HG02973 (cell line): Measurements from ENCODE around the gene TEX101.

Experiments
- ATAC-seq: cut with Tn5 transposase; IDR thresholded peaks from one replicate; pipeline ENCODE4 v1.9.1; 2021; ENCODE audit warnings: moderate library complexity; ENCODE audit not compliant: unreplicated experiment

TEX101 gene

GRCh38 chr19:43445426-43445825, 30.7 kb downstream of the TEX101 start:
- no peak for ATAC-seq

DNA sequence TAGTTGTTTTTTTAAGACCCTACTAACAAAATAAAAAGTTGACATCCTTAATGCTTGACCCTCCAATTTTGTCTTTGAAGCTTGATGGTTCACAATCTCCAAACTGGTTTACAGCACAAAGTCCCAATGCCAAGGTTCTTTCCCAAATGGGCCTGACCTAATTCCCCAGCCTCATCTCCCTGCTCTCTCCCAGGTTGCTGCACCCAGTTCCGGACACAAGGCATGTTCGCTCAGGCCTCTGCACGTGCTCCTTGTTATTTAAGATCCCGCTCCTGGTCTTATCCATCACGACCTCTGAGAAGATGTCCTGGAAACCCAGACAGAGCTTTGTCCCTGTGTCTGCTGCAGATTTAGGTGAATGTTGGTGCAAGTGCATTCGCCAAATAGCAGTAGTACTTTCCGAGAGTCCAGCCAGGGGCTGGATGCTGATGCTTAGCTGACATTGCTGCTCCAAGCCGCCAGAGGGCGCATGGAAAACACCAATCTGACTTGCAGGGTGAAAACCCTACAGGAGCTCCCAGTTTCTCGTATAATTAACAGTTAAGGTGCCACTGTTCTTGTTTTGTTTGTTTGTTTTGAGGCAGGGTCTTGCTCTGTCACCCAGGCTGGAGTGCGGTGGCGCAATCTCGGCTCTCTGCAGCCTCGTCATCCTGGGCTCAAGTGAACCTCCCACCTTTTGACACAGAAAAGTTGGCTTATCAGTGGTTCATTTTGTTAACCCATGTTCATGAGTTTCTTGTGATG, 32.2 kb downstream of the TEX101 start:
- no peak for ATAC-seq

GRCh38 chr19:43447655-43448054, 33.0 kb downstream of the TEX101 start:
- ATAC-seq: no peak

- no peak for ATAC-seq
Measured at GRCh38 chr19:43450545-43450997, 35.9 kb downstream of the TEX101 start.

GRCh38 chr19:43452582-43452981, 37.9 kb downstream of the TEX101 start:
- no peak for ATAC-seq

GRCh38 chr19:43454031-43454430, 39.3 kb downstream of the TEX101 start:
- ATAC-seq: no peak

DNA sequence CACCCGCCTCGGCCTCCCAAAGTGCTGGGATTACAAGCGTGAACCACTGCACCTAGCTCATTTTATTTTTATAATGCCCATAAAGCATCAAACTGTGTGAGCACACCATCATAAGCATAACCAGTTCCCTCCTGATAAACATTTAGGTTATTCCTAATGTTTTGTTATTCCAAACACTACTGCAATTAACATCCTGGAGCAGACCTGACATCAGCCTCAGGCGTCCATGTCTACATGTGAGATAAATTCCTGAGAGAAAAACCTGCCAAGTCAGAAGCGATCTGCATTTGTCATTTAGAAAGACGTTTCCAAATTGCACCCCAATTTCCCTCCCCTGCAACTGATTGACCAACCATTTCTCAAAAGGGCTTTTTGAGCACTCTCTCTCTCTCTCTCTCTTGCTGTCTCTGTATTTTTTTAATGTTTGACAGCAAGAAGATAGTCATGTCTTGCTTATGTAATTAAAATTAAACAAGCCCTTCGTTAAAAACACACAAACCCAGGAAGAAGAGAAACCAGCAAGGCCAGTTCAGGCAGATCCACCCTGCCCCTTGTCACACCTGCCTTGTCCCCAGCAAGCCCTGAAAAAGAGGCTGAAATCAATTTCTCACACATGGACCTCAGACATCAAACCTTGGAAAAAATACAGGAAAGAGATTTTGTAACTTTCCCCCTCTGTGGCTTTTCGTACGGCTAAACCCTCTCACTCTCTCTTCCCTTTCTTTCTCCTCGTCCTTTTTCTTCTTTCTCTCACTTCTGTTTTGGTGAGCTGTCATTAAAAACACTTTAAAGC, 40.8 kb downstream of the TEX101 start:
- no peak for ATAC-seq

DNA sequence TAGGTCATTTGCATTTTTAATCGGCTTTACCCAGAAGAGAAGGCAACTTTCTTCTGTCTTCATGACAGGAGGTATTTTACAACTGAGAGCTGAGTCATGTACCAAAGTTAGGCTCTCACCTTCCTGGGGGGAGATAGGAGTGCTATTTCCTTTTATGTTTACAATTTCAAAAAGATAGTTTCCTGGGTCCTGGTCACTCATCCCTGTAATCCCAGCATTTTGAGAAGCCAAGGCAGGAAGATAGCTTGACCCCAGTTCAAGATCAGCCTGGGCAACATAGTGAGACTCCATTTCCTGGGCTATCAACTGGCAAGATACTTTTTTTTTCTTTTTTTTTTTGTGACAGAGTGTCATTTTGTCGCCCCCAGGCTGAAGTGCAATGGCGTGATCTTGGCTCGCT, 43.1 kb downstream of the TEX101 start:
- no peak for ATAC-seq

- no peak for ATAC-seq
Measured at GRCh38 chr19:43460362-43461016, 45.8 kb downstream of the TEX101 start.

DNA sequence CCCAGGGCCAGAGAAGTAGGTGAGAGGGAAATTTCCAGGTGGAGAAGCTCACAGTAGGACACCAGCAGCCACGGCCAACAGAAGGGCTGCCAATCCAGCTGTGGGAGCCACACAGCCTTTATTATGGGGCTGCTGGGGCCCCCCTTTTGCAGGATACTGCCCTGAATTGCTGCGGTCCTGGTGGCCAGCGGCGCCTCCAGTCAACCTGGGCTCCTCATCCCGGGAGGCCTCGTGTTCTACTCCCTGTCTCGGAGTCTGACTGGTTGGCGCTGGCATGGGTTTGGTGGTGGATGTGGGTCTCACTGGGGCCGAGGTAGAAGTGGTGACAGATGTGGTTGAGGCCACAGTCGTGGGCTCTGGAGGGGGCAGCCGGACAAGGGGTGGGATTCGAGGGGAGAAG, 46.6 kb downstream of the TEX101 start:
- no peak for ATAC-seq

DNA sequence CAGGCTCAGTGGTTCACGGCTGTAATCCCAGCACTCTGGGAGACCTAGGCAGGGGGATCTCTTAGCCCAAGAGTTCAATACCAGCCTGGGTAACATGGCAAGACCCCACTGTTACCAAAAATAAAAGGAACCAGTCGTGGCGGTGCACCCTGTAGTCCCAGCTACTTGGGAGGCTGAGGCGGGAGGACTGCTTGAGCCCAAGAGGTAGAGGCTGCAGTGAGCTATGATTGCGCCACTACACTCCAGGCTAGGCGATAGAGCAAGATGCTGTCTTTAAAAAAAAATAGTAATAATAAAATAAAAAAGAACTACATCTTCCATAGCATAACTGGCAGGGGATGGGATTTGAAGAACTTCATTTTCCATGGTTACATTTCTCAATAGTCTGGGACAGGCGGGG, 47.7 kb downstream of the TEX101 start:
- ATAC-seq: no peak

DNA sequence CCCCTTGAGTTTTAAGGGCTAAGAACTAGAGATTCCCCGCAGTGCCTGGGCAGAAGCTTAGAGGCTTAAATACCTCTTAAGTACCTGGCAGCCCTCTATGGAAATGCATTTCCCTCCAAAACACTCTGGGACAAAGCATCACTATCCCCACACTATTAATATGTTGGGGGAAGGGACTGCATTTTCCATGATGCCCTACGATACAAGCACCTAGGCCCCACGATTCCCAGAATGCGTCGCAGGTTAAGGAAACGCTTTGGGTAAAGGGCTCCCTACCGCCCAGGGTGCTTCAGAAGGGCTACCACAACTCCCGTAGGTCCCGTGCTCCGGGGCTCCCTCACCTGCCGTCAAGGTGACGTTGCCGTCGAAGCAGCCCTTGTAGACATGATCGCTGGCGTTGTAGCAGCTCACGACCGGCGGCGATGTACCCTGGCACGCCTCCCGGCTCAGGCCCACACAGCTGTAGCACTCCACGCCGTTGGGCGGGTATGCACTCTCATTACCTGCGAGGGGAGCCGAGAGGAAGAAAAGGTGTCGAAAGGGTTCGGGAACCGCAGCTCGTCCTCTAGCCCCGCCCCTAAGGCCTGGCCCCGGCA, 48.2 kb downstream of the TEX101 start:
- no peak for ATAC-seq

DNA sequence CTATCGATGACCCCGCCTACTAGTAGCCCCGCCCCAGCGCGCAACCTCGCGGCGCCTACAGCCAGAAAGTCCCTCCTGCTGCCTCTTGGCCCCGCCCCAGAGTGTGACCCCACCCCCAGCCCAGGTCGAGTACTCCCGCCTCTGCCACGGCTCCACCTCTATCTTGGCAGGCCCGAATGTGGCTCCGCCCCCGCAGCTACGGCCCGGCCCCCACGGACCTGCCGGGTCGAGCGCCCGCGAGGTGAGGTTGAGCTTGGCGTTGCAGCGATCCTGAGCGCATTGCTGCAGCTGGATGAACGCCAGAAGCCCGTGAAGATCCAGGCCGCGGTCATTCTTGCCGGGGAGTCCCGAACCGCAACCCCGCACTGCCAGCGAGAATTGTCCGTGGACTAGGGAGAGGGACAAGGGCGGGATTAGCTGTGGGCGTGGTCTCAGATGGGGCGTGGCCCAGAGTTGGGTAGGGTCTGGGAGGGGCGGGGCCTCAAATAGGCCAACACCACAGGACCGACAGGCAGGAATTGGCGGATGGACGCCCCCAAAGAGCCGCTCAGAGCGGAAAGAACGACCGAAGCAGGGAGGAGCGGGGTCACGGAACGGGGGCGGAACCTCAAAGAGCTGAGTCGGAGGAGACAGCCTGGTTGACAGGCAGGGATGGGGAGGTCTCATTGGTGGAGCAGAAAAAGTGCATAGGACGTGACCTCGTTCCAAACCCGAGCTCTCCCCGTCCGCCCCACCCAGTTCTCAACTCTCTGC, 48.9 kb downstream of the TEX101 start:
- peak; percentile 74 for ATAC-seq

DNA sequence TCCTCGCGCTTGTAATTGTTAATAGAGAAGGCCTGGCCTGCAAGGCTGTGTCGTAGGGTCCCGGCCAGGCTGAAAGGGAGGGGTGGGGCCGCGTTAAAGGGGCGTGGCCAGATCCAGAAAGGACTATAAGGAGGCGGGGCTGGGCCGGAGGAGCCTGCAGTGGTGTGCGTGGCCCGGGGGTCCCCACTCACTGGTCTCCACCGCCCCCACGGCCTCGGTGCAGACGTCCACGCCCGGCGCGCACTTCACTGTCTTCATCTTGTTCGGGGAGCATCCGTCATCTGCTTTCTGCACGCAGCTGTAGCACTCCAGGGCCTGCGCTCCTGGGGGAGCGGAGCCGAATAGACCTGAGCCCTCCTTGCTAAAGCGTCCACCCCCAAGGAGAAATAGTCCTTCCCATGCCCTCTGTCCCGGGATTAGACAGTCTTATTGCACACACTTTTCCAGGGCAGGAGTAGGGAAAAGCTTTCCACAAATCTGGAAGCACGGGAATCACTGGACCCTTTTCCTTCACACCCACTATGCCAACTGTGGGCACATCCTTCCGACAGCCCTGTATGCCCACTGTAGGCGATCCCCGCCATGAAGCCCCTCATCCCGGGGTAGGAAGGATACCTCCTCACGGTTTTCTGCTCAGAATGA, 49.6 kb downstream of the TEX101 start:
- ATAC-seq: peak; percentile 34

DNA sequence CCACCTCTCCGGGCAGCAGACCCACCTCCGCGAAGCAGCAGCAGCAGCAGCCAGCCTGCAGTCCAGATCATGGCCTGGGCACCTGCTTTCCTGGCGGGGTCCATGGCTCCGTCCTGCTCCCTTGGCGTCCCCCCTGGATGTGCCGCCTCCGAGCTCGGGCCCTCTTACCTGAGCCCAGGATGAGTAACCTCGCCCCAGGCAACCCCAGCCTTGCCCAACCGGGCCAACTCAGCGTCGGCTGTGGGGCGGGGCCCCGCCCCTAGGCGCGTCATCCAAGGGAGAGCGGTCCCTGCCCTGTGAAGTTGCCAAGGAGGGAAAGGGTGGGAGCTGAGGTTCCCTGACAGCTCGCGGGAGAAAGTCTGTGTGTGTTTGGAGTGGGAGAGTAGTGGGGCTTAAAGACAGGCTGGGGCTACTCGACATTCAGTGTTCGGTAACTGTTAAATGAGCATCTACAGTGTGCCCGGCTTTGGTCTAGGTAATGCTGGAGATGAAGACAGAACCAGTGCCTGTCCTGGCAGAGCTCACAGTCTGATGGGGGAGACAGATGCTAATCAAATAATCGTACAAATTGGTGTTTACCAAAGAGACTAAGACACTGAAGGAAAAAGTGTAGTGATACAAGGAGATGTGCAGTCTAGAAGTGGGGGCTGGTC, 50.9 kb downstream of the TEX101 start, which contains the start of gene LYPD3:
TSS of gene LYPD3 (minus strand) at position 141 of the 653 bp plus-strand sequence. CDS start at position 104, 37 bp downstream.
- ATAC-seq: no peak

- no peak for ATAC-seq
Measured at GRCh38 chr19:43466793-43467192, 52.1 kb downstream of the TEX101 start.

GRCh38 chr19:43467276-43467675, 52.6 kb downstream of the TEX101 start:
- ATAC-seq: no peak

DNA sequence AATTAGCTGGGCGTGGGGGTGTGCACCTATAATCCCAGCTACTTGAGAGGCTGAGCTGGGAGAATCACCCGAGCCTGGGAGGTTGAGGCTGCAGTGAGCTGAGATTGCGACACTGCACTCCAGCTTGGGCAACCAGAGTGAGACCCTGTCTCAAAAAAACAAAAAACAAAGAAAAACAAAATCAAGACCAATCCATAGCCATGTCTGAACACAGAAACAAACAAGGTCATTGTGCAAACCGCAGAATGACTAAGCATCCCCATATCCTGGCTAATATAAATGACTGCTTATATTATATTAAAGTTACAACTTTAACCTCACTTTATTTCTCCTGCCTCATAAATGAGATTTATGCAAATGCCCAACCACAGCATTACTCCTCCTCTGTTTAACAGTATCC, 53.0 kb downstream of the TEX101 start:
- no peak for ATAC-seq
